Fibroblast of lung (primary cell): ENCODE results near the gene TMPRSS11F.

ENCODE experiments used
- EZH2 ChIP-seq: IDR thresholded peaks from 2 replicates; pipeline ENCODE4 v1.5.1; 2012; ENCODE audit warnings: low read length, control low read depth, mild to moderate bottlenecking; ENCODE audit errors: missing control alignments
- TF ChIP-seq, protein P1 (sequence below), 2 donors: IDR thresholded peaks in 1 of 2; conservative IDR thresholded peaks in 1 of 2; 1 replicate in 1 of 2; 2 replicates in 1 of 2; pipeline ENCODE4 v1.5.1; 2011 to 2012; ENCODE audit warnings: low read length in 2 of 2, control low read depth in 1 of 2, inconsistent platforms in 1 of 2, low read depth in 1 of 2, mild to moderate bottlenecking in 1 of 2

DNA sequence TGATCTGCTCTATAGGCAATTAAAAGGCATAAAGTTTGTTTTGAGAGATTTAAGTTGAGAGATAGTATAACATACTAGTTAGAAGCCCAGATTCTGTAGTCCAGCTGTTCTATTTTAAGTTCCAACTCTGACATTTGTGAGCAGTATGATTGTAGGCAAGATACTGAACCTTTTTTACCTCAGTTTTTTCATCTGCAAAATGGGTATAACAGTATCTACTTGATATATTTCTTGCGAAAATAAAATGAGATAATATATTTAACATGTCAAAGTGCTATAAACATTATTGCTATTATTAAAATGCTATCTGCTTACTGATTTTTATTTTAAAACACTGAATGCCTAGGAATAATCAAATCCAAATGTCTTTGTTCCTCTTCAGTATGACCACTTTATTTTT is 19.2 kb downstream of the TMPRSS11F start:
- TF ChIP-seq, protein P1, sequence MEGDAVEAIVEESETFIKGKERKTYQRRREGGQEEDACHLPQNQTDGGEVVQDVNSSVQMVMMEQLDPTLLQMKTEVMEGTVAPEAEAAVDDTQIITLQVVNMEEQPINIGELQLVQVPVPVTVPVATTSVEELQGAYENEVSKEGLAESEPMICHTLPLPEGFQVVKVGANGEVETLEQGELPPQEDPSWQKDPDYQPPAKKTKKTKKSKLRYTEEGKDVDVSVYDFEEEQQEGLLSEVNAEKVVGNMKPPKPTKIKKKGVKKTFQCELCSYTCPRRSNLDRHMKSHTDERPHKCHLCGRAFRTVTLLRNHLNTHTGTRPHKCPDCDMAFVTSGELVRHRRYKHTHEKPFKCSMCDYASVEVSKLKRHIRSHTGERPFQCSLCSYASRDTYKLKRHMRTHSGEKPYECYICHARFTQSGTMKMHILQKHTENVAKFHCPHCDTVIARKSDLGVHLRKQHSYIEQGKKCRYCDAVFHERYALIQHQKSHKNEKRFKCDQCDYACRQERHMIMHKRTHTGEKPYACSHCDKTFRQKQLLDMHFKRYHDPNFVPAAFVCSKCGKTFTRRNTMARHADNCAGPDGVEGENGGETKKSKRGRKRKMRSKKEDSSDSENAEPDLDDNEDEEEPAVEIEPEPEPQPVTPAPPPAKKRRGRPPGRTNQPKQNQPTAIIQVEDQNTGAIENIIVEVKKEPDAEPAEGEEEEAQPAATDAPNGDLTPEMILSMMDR (conservative IDR thresholded peaks at IDR 0.05 in 1 of 2, IDR thresholded peaks at IDR 0.05 in 1 of 2; ENCODE audit: low read depth in 1 of 2, low read length in 2 of 2), result no peak
- TF ChIP-seq EZH2, result no peak
